Esophagus mucosa (tissue), 1 donor: ENCODE measurements around the gene FGF23. TPM values are rescaled to one million over a fixed set of nuclear protein-coding genes. Genes with fewer than 3 reads are reported as not detected.
A peak's percentile ranks its signal among the peaks of the same experiment; 100 is the strongest.

Experiments
- ATAC-seq: fragments of 200-7000 bp; cut with Tn5 transposase; one replicate; pipeline ENCODE4 v1.9.1; 2020
- total RNA-seq: library from RNA; stranded (reverse); gene quantifications from one replicate; pipeline ENCODE4 v1.2.4, GENCODE V29; 2023
- donor health status: DM: yes; HTN: yes; CAD: no.

The FGF23 gene
- total RNA-seq, 1 donor from 2014 or later: not detected

DNA sequence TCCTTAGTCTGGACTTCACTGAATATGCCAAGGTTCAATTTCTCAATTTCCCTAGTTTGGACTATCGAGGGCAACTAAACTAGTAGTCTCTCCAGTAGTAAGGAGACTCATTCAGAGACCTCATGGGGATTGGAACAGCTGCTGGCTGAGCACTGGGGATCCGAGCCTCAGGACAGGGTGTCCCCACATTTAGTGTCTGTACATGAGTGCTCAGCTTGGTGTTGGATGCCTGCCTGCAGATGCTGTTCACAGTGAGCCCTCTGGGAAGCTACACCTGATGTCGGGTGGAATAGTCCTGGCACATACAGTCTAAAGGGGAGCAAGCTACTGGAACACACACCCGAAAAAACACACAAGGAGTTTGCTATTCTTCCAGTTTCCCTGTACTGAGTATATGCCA, 820 bp upstream of the FGF23 start:
- ATAC-seq: no peak

DNA sequence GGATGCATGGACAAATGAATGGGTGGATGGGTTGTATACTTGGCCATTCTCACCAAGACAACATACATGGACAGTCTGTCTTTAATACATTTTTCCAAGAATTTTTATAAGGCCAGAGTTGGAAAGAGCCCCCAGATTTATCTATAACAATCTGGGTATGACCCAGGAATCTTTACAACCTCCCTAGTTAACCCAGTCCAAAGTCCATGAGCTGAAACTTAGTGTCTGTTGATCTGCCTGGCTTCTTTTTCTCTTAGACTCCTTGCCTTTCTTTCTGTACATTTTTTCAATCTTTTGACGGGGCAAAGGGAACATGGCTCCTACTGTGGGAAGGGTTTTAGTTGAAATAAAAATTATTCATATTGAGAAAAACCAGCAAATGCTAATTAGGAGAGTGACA, 740 bp downstream of the FGF23 start:
- no peak for ATAC-seq

DNA sequence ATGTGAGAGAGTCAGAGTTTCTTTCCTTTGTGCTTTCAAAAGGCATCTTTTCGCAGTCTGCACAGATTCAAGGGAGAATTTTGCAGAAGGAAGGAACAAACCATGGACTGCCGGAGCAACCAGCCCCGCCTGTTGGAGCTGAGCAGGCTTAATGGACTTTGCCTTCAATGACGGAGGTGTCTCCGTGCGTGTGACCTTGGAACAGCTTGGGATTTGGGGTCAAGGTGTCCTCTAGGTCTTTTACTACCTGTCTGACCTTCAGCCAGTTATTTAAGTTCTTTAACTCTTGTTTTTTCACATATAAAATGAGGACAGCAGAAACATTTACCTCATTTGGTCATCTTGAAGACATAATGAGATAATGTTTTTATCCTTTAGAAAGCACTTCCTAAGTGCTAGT, 4.1 kb downstream of the FGF23 start:
- ATAC-seq: no peak

DNA sequence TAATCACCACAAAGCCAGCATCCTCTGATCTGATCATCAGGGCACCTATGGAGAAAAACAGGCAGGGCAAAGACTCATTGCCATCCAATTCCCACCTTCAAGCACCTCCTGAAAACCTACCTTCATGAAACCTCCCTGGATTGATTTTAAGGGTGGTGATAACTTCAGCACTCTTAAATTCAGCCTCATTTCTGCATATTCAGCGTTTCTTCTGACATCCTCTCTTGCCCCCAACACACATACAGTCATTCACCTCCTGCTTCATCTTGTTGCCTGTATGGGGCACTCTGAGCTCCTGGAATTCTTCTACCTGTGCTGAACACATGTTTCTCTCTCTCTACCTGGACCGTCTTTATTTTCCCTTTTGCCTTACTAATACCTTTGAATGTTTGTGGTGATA, 6.9 kb downstream of the FGF23 start:
- no peak for ATAC-seq

DNA sequence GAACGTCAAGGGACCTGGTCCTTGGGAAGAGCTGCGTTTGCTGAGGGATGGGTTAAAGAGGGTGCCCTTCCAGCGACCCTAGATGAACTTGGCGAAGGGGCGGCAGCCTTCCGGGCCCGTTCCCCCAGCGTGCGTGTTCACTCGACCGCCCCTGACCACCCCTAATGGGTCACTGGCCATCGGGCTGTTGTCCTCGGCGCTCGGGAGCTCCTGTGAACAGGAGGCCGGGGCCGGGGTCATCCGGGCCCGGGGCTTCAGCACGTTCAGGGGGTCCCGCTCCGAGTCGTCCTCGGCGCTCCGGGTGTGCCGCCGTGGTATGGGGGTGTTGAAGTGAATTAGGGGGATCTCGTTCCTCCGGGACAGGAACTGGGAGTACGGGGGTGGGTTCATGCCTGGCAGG, 9.2 kb downstream of the FGF23 start:
- ATAC-seq: no peak

DNA sequence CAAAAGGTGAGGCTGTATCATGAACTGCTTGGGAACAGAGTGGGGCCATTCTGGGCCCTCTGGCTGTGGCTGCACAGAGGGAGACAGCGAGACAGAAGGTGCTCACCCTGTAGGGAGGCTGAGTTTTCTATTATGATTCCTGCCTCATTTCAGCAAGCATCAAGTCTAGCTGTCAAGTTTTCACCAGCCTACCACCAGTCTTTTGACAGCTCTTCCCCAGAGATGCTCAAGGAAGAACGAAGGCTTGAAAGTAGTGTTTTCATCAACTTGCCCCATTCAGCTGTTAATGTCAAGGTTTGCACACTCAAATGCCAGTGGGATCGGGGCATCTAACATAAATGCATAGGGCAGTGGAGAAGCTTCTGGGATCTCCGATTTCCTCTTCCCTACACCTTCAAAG, 10.0 kb downstream of the FGF23 start:
- ATAC-seq: no peak

DNA sequence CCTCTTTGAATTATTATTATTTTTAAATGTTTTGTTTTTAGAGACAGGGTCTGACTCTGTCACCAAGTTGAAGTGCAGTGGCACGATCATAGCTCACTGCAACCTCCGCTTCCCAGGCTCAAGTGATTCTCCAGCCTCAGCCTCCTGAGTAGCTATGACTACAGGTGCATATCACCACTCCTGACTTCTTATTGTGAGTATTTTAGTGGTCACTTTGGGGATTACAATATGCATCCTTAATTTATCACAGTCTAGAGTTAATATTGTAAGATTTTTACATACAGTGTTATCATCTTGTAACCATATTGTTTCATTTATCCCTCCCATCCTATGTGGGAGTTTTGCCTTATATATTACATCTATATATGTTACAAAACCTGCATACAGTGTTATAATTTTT, 13.4 kb downstream of the FGF23 start:
- no peak for ATAC-seq

DNA sequence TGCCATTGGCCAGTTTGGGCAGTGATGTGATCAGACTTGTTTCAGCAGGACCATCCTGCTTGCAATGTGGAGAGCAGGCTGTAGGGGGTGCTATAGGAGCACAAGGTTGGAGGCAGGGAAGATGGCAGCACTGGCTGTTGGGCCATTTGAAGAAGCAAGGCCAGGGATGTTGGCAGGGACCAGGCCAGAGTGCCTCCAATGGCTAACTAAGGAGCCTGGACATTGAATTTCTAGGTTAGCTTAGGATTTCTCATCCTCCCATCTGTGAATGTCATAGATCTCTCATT, 23.5 kb downstream of the FGF23 start:
- ATAC-seq: peak; percentile 36

DNA sequence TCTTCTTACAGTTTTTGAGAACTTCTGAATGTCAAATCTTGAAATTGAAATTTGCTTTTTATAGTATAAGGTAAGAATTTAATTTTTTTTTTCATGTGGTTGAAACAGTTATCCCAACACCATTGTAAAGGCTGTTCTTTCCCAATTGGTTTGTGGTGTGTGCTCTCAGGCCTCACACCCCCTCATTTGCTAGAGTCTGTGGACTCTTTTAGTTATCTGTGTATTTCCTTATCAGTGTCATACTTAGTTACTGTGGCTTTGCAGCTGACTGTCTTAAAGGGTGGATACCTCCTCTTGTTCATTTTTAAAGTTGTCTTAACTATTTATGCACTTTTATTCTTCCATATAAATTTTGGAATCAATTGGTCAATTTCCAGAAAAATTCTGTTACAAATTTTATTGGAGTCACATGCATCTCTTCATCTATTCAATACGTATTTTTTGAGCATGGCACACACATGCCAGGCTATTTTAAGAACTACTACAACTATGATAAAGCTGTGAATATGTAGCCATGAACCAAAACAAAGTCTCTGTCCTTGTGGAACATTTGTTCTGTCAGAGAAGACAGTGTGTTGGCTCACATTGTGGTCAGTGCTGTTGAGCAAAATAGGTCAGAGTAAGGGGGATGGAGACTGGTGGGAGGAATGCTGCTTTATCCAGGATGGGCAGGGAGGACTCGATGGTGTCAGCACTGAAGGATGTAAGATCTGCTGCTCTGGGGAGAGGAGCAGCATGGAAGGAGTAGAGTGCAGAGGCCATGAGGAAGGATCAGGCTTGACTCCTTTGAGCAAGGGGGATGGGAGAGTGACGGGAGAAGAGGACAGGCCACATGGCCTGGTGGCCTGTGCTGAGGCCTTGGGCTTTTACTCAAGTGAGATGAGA, 24.1 kb downstream of the FGF23 start:
- no peak for ATAC-seq

DNA sequence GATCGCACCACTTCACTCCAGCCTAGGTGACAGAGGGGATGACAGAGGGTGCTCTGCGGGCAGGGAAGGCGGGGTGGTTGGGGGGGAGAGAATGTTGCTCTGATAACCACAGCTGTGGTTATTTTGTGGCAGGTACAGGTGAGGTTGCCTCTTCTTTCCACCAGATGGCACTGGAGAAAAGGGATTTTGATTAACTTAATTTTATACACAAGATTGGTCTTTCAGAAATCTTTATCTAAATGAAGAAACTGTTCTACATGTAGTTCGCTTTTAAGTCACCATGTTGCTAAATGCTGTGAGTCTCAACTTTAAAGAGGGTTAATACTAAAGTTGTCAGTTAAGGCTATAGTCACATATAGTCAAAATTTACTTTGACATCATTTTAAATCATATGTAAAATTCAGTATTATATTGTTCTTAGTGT, 25.7 kb downstream of the FGF23 start:
- ATAC-seq: peak; percentile 39

DNA sequence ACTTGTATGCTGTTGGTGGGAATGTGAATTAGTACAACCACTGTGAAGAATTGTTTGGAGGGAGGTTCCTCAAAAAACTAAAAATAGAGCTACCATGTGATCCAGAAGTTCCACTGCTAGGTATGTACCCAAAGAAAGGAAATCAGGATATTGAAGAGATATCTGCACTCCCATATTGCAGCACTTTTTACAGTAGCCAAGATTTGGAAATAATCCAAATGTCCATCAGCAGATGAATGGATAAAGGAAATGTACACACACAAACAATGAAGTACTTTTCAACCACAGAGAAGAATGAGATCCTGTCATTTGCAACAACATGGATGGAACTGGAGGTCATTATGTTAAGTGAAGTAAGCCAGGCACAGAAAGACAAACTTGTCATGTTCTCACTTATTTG, 32.6 kb downstream of the FGF23 start:
- ATAC-seq: no peak

DNA sequence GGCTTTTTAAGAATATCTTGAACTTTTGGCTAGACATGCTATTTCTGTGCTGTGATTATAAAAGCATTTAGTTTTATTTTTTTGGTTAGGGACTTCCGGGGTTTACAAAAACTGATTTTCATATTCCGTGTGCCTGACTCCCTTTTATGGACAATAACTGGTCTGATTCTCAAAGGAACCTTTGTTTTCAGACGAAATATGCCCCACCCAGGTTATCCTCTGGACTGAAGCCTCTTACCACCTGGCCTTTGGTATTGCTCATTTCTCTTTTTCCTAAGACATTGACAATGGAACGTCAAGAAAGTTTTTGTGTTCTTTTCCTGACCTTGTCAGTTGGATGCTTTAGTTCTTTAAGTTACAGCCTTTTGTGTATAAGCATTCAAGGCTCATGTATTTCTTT, 47.7 kb downstream of the FGF23 start:
- no peak for ATAC-seq

DNA sequence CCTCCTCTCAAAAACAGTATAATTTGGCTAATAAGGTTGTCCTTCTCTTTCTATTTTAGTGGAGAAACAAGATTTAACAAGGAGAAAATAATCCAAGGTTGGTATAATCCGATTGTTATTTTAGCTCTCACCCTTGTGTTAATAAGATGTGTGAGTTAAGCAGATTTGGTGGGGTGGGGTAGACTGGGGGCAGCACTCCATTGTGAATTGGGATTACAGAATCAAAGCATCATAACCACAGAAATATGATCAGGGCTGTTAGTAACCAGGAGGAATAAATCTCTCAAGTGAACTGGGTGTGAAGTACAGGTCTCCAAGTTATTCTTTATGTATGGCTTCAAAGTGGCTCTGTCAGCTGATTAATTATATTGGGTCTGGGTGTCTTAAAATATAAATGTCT, 48.3 kb downstream of the FGF23 start:
- ATAC-seq: no peak

DNA sequence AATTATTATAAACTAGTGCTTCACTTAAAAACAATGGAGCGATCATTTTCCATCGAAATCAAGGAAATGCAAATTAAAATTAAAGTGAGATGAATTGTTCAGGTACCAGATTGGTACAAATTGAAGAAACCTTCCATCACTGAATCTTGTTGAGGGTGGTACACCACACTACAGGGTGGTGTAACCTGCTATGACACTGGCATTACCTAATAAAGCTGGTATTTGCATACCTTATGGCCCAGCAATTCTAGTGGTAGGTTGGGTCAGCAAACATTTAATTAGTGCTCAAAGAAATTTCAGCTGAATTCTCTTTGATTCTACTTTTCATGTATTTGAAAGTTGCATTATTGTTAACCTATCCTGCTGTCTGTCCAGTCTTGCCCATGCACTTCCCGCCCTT, 49.3 kb downstream of the FGF23 start:
- ATAC-seq: no peak

DNA sequence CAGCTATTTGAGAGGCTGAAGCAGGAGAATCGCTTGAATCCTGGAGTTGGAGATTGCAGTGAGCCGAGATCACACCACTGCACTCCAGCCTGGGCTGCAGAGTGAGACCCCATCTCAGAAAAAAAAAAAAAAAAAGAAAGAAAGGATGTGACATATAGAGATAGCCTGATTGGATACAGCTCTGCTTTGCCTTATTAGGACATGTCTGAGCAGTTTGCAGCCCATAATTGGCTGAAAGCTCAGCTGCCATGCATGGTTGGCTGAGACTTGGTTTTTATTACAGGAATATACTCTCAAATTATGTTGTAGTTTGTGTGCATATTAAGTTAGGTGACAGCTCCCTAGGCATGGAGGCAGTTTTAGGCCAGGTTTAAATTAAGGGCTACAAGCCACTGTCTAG, 52.2 kb downstream of the FGF23 start:
- ATAC-seq: no peak

DNA sequence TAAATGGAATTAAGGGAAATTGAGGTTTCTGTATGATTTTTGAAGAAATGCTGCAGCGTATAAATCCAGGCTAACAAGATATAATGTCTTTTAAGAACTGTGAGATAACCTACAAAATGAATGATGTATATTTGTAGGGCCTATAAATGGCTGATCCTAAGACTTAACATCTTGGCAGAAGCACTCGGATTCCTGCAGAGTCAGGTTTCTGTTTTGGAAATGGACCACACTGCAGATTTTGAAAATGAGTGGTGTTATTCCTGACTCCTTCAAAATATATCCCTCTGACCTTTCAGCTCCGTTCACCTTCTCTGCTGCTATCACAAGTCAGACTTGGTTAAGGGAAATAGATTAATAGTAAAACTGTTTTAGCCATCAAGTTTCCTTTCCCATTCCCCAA, 53.5 kb downstream of the FGF23 start:
- no peak for ATAC-seq

DNA sequence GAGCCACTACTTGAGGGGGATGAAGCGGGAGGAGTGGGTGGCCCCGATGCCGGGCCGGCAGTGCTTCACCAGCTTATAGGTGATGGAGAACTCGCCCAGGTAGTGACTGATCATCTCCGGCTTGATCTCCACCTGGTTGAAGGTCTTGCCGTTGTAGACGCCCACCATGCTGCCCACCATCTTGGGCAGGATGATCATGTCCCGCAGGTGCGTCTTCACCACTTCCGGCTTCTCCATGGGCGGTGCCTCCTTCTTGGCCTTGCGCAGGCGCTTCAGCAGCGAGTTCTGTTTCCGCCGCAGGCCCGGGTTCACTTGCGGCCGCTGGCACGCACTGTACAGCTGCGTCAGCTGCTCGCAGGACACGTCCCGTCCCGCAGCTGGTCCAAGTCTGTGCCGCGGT, 55.1 kb downstream of the FGF23 start:
- no peak for ATAC-seq

DNA sequence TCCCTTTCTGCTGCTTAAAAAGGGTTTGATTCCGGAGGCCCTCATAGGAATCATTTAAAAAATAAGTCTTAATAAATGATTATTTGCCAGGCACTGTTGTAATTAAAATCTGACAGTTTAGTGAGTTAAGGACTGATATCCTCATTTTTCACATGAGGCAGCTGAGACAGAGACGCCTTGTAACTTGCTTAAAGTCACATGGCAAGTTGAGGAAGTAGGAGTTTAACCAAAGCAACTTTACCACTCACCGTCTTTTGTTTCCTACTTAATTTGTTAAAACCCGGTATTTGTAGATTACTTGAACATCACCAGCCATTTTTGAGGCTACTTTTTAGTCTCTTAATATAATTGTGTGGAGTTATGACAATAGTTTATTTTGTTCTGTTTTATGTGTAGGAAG, 56.1 kb downstream of the FGF23 start:
- no peak for ATAC-seq

DNA sequence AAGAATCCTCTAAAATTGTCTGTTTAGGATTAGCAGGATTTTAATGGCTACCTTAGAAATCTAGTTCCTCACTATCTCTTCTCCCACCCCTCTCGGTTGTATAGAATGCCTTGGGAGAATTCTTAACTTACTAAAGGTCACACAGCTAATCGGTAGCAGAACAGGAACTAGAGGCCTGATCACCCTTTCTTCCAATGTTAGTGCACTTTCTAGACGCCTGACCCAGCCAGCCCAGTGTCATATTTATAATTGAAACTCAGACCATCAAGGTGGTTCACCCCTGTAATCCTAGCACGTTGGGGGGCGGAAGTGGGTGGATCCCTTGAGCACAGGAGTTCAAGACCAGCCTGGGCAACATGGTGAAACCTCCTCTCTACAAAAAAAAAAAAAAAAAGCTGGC, 56.8 kb downstream of the FGF23 start:
- no peak for ATAC-seq

DNA sequence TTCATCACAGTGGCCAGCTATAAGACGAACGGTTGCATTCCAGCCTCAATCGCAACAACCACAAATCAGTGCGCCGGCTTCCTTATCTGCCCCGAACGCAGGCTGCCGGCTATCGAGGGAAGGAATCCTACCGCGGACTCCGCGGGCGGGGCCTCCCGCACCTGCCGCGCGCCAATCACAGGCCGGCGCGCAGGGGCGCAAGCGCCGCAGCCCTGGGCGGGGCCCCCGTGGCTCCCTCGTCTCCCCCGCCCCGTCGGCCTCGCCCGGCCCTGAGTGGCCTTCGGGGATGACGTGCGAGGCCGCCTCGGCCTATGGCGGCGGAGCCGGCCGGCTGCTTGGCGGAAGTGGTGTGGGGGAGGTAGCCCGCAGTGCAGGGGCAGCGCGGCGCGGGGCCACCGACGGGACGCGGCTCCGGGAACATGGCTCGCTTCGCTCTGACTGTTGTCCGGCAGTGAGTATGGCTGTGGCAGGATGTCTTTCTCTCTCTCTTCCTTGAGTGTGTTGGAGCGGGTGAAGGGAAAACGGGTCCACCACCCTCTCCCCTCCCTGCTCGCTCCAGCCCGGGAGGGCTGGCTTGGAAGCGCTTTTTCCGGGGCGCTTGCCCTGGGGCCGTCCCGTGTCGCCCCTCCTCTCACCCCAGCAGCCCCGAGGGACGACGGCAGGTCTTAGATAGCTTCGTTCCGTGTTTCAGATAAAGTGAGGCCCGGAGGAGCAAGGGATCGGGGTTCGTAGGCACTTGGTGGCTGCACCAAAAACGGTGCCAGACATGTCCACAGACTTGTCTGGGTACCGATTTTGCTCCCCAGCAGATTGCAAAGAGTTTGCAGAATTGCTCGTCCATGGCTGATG, 58.4 kb downstream of the FGF23 start, which contains the start of gene TIGAR:
TSS of gene TIGAR (plus strand) at position 361 of the 849 bp plus-strand sequence. CDS start at position 420, 59 bp downstream.
- ATAC-seq: peak; percentile 100

DNA sequence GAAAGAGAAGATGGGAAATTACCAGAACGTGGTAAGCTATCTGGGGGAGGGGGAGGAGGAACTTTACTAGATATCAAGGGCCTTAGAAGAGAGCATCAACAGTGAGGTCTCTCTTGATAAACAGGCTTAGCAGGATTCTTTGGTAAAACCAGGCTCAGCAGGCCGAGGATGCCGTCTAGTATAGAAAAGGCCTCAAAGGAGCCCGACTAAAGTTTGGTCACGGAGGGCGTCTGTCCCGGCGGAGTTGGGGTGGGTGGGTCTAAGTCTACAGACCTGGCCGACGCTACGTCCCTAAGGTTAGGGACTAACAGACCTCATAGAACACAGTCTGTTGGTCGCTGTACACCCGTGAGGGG, 59.0 kb downstream of the FGF23 start:
- ATAC-seq: peak; percentile 40
